Lower leg skin (tissue), 4 donors: Measurements from ENCODE around the gene ISOC2. TPM values are rescaled to one million over a fixed set of nuclear protein-coding genes. Genes with fewer than 3 reads are reported as not detected.

Source experiments
- DNase-seq, 2 donors: peaks; one replicate each; pipeline ENCODE4 v3.0.0-alpha.2; 2019; ENCODE audit warnings: low spot score in 2 of 2
- H3K4me3 ChIP-seq: fragments of 200-600 bp; sonication (generic); 2 replicates; pipeline ENCODE4 v1.5.1; 2017; ENCODE audit warnings: mild to moderate bottlenecking, low read depth; ENCODE audit not compliant: poor library complexity, severe bottlenecking
- POLR2A ChIP-seq, 2 donors: fragments of 450-650 bp; IDR thresholded peaks; one replicate each; pipeline ENCODE4 v1.6.1; 2016 to 2017; ENCODE audit warnings: antibody characterized with exemption in 2 of 2, mild to moderate bottlenecking in 1 of 2, moderate library complexity in 1 of 2
- WGBS, 2 donors: methylation state at CpG; one replicate each; pipeline ENCODE4 v1.1.5; 2018; 5-methylcytosine and 5-hydroxymethylcytosine counted together
- intact Hi-C: fragments of 100-400 bp; cut with DNase I; formaldehyde crosslinking; loops from one replicate; pipeline ENCODE4 v1.15.0; 2023; ENCODE audit warnings: low total_unique reads
- total RNA-seq, 4 donors: library from RNA; depleted of rRNA; stranded (reverse); fragments of >200 nt; gene quantifications; one replicate each; pipeline ENCODE4 v1.1.0, GENCODE V29; 2016
- TF ChIP-seq, protein P1 (sequence below), 3 donors: fragments of 450-650 bp; IDR thresholded peaks; one replicate each; pipeline ENCODE4 v1.5.1; 2016; ENCODE audit warnings: antibody characterized with exemption in 3 of 3, mild to moderate bottlenecking in 3 of 3, moderate library complexity in 2 of 3

The ISOC2 gene
- total RNA-seq, 4 donors from 2014 or later = 31.0 to 73.1 (median 66.4) TPM

DNA sequence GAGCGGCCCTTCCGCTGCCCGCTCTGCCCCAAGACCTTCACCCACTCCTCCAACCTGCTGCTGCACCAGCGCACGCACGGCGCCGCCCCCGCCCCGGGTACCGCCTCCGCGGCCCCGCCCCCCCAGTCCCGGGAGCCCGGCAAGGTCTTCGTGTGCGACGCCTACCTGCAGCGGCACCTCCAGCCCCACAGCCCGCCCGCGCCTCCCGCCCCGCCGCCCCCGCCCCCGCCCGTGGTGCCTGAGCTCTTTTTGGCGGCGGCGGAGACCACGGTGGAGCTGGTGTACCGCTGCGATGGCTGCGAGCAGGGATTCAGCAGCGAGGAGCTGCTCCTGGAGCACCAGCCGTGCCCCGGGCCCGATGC is 20.3 kb upstream of the ISOC2 start:
- no peak overlapping the region for H3K4me3 ChIP-seq
- WGBS, 2 donors = 77 to 88% methylated on average over 3 to 23 of the region's 40 CpGs
- DNase-seq = no peak
- intact Hi-C loops = no loop called here
- no peak for TF ChIP-seq POLR2A (IDR thresholded peaks at IDR 0.05)
- TF ChIP-seq, protein P1, sequence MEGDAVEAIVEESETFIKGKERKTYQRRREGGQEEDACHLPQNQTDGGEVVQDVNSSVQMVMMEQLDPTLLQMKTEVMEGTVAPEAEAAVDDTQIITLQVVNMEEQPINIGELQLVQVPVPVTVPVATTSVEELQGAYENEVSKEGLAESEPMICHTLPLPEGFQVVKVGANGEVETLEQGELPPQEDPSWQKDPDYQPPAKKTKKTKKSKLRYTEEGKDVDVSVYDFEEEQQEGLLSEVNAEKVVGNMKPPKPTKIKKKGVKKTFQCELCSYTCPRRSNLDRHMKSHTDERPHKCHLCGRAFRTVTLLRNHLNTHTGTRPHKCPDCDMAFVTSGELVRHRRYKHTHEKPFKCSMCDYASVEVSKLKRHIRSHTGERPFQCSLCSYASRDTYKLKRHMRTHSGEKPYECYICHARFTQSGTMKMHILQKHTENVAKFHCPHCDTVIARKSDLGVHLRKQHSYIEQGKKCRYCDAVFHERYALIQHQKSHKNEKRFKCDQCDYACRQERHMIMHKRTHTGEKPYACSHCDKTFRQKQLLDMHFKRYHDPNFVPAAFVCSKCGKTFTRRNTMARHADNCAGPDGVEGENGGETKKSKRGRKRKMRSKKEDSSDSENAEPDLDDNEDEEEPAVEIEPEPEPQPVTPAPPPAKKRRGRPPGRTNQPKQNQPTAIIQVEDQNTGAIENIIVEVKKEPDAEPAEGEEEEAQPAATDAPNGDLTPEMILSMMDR (IDR thresholded peaks at IDR 0.05) = no peak

DNA sequence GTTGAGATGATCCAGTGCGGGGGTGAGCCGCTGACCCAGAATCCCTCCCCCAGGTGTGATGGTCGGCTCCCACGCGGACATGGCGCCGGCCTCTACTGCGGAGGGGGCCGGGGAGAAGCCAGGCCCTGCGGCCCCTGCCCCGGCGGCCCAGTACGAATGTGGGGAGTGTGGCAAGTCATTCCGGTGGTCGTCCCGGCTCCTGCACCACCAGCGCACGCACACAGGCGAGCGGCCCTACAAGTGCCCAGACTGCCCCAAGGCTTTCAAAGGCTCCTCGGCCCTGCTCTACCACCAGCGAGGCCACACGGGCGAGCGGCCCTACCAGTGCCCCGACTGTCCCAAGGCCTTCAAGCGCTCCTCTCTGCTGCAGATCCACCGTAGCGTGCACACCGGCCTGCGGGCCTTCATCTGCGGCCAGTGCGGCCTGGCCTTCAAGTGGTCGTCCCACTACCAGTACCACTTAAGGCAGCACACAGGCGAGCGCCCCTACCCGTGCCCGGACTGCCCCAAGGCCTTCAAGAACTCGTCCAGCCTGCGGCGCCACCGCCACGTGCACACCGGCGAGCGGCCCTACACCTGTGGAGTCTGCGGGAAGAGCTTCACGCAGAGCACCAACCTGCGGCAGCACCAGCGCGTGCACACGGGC is 19.8 kb upstream of the ISOC2 start:
- H3K4me3 ChIP-seq = no peak overlapping the region
- TF ChIP-seq, protein P1 (IDR thresholded peaks at IDR 0.05) = no peak
- TF ChIP-seq POLR2A (IDR thresholded peaks at IDR 0.05) = no peak
- DNase-seq = no peak
- WGBS, 2 donors = 94 to 95% methylated on average over 27 to 41 of the region's 52 CpGs
- intact Hi-C loops = no loop called here

DNA sequence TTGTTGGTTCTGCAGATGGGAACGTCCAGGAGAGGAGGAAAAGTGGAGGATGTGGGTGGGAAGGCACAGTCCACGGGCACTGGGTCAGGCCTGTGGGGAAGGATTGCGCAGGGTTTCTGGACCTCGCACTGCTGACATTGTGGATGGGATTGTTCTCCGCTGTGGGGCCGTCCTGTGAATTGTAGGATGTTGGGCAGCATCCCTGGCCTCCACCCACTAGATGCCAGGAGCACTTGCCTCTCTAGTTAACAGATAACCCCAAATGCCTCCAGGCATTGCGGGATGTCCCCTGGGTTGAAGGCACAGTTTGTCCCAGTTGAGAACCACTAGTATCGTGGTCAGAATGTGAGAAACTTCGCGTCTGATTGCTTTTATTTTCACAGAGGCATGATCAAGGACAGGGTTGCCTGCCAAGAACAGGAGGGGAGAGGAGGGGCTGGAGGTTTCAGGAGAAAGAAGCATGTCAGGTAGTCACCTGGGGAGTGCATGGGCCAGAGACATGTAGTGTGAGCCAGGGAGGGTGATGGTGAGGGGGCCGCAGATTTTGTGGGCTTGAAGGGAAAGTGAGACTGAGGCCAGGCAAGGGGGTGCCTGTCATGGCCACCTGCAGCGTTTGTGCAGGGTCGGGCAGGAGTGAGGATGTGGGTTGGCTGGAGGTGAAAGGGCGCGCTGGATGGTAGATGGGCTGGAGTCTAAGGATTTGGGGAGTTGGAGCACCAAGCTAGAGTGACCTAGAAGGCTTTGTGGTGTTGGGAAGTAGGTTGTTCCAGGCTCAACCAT is 18.2 kb upstream of the ISOC2 start:
- intact Hi-C loops = no loop called here
- 73 to 74% methylated on average over 15 of the region's 15 CpGs for WGBS, 2 donors

DNA sequence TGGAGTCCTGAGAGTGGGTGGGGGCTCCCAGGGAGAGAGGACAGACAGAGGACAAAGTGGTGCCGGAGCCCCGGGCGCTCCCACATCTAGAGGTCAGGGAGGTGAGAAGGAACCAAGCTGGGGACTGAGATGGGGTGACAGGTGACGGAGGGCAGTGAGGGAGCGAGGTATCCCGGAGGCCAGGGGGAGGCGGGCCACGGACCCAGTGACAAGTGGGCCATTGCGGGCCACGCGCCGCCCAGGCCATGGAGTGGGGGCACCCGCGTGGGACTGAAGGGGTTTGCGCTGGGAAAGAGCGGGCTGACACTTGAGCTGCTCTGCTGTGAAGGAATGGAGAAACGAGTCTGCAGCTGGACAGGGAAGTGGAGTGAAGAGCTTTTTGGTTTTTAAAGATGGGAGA is 17.6 kb upstream of the ISOC2 start:
- 89 to 90% methylated on average over 17 of the region's 17 CpGs for WGBS, 2 donors
- intact Hi-C loops = no loop called here
- DNase-seq = no peak
- no peak overlapping the region for H3K4me3 ChIP-seq
- no peak for TF ChIP-seq POLR2A (IDR thresholded peaks at IDR 0.05)
- TF ChIP-seq, protein P1 (IDR thresholded peaks at IDR 0.05) = no peak

More for the DNA sequence above, 18.2 kb upstream of the ISOC2 start:
- no peak overlapping the region for H3K4me3 ChIP-seq
- TF ChIP-seq POLR2A (IDR thresholded peaks at IDR 0.05) = no peak
- TF ChIP-seq, protein P1 (IDR thresholded peaks at IDR 0.05) = no peak
- DNase-seq = no peak

DNA sequence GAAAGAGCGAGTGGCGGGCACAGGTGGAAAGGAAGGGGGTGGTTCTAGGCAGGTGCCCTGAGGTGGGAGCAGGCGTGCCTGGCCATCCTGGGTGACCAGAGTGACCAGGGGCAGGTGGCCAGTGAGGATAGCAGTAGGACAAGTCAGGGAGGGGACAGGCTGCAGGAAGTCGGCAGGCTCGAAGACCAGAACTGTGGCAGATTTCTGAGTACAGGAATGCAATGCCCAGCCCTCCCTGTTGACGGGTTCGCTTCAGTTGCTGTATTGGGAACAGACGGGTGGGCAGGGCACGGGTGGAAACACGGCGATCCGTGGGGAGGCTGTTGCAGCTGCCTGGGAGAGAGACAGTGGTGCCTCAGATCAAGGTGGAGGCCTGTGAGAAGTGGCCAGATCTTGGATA is 16.9 kb upstream of the ISOC2 start:
- TF ChIP-seq, protein P1 (IDR thresholded peaks at IDR 0.05) = no peak
- TF ChIP-seq POLR2A (IDR thresholded peaks at IDR 0.05) = no peak
- intact Hi-C loops = no loop called here
- no peak overlapping the region for H3K4me3 ChIP-seq
- no peak for DNase-seq
- WGBS, 2 donors = 81 to 82% methylated on average over 12 of the region's 12 CpGs
